HG03280 (cell line): Measurements from ENCODE around the gene GSN.

Source experiments
- ATAC-seq: cut with Tn5 transposase; IDR thresholded peaks from one replicate; pipeline ENCODE4 v1.9.1; 2021; ENCODE audit warnings: mild to moderate bottlenecking, moderate library complexity; ENCODE audit not compliant: unreplicated experiment

GSN gene

GRCh38 chr9:121267689-121268597, at the start of gene GSN:
Gene GSN (plus strand): TSS chr9:121268162. CDS start chr9:121301972, 33,810 bp downstream.
- peak; percentile 71 for ATAC-seq

GRCh38 chr9:121218357-121219027, 49.5 kb upstream of the GSN start:
- ATAC-seq: peak; percentile 19

- no peak for ATAC-seq
Measured at GRCh38 chr9:121219530-121219929, 48.4 kb upstream of the GSN start.

DNA sequence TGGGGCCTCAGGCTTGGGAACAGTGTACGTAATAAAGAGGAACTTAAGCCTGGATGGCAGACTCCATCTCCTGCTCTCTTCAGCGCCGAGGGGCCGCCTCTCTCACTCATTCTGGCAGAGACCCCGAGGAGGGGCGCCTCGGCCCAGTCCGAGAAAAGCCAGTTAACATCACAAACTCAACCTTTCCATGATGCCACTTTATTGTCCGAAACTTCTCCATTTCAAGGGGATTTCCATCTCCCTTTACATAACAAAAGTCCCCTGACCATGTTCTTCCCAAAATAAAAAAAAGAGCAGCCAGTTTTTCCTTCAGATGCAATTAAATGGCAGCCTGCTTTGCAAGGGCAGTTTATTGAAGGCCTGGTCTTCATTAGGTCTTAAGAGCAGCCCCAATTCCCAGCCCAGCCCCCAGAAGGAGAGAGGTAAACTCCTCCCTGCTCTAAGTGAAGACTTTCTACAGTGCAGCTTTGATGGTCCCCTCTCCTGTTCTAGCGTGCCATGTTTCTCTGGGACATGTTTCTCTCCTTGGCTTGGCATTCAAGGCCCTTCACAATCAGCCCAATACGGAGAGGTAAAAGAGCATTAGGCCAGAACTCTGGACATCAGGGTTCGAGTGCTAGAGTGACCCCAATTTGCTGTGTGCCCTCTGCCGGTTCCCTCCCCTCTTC, 46.8 kb upstream of the GSN start:
- ATAC-seq: no peak

DNA sequence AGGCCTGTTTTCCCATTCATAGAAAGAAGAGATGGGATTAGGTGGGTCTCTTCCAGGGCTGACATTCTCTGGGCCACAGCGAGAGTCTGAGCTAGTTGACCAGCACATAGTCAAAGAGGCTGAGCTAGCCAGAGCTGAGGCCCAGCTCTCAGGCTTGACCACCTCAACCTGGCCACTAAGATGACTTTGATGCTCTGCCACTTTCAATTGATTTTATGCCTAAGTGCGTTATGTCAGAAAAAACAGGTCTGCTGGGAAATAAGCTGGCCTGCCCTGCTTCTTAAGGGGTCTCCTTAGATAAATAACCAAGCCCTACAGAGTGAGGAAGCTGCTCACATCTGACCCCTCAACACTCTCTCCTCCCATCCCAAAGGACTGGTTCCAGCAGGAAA, 46.3 kb upstream of the GSN start:
- ATAC-seq: no peak

GRCh38 chr9:121222524-121223171, 45.3 kb upstream of the GSN start:
- no peak for ATAC-seq

GRCh38 chr9:121225240-121225639, 42.7 kb upstream of the GSN start:
- ATAC-seq: no peak

- no peak for ATAC-seq
Measured at GRCh38 chr9:121226175-121226574, 41.8 kb upstream of the GSN start.

GRCh38 chr9:121227862-121228261, 40.1 kb upstream of the GSN start:
- no peak for ATAC-seq

DNA sequence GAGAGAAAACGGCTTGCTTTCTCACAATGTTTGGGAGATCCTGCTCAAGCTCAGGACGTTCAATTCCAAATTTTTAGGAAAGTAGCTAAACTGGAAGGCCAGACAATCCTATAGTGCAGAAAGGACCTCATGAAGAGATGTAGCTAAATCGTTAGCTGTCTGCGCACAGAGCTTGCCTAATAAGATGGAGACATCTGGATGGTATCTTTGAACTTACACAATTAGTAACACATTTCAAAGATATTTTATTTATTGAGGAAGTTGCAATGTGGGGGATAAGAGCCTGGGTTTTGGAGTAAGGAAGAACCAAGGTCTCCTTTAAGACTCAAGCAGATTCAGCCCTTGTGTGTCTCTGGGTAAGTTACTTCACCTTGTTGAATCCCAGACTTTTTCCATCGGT, 37.7 kb upstream of the GSN start:
- ATAC-seq: no peak

GRCh38 chr9:121232251-121232650, 35.7 kb upstream of the GSN start:
- no peak for ATAC-seq

DNA sequence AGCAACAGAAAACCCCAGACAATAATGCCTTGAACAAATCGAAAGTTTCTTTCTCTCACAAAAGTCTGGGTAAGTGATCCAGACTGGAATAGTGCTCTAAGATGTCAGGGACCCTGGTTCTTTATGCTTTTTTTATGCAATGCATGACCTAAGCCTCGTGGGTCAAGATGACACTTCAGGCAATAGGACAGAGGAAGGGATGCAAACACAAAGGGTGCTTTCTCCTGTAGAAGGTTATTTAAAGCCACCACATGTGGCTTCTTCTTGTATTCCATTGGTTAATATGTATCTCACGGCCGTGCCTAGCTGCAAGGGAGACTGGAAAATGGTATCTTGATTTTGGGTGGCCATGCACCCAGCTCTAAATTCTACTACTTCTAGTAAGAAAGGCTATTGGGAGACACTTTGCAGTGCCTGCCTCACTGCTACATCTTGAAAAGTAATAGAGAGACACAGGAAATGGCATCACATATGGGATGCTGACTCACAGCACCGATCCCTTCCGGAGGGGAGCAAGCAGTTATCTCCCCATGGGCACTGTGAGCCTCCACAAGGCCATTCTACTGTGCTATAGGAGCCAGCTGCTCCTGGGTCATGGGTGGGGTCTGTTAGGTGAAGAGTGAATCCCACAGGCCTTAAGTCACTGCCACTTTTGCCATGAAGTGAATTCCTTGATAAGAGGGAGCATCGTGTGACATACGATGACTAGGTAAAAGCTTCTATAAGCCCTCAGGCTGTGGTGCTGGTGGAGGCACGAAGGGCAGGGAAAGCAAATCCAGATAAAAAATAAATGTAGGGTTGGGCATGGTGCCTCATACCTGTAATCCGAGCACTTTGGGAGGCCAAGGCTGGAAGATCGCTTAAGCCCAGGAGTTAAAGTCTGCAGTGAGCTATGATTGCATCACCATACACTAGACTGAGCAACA, 33.8 kb upstream of the GSN start:
- no peak for ATAC-seq

DNA sequence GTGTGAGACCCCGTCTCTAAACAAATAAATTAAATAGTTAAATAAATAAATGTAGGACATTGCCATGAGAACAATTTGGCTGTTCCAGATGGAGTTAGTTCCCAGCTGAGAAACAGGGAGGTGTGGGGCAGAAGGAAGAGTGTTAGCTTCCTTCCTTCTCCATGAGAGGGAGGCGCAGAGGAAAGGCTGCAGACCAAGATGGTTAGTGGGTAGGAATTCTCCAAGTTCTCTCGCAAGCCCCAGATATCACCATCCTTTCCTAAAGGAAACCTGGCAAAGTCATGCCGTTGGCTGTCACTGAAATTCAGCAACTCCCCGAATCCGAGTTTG, 33.2 kb upstream of the GSN start:
- ATAC-seq: no peak

- ATAC-seq: no peak
Measured at GRCh38 chr9:121235512-121235911, 32.5 kb upstream of the GSN start.

DNA sequence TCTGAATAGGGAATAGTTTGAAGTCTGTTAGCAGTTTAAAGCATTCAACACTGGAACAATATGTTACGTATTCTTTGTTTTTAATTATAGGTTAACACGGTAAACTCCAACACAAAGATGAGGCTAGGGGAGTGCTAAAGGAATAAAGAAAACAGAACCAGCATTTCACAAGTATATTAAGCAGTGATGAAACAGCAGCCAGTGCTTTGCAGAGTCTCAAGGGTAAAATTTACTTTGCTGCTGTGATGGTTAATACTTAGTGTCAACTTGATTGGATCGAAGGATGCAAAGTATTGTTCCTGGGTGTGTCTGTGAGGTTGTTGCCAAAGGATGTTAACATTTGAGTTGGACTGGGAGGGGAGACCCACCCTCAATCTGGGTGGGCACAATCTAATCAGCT, 30.0 kb upstream of the GSN start:
- ATAC-seq: no peak

- no peak for ATAC-seq
Measured at GRCh38 chr9:121239071-121239470, 28.9 kb upstream of the GSN start.

- ATAC-seq: no peak
Measured at GRCh38 chr9:121239851-121240250, 28.1 kb upstream of the GSN start.

DNA sequence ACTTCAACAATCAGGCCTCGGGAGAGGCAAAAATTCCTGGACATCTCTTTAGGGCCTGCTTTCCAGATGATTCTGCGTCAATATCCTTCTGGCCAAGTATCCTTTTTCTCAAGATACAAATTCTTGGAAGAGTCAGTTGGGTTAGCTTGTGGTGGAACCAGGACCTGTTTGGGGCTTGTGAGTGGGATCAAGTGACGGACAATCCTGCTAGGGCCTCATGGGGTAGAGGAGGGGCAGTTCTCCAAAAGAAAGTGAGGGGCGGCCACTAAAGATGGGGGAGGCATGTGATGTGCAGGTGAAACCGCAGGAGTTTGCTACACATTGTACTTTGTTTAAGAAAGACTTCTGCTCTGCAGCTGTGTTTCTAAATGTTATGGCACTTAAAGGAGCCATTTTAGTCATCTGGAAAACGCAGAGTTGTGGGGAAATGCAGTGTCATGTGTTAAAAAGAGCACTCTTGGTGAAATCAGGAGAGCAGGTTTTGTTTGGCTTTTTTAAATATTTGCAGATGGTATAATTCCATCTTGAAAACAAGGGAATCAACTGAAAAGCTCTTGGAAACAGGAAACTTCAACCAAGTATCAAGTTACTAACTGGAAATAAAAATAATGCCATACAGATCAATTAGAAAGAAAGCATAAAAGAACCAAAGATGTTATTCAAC, 27.4 kb upstream of the GSN start:
- ATAC-seq: no peak

GRCh38 chr9:121242219-121242958, 25.6 kb upstream of the GSN start:
- ATAC-seq: no peak
